ENCODE results near the gene ANTXR2. TPM values are rescaled to one million over a fixed set of nuclear protein-coding genes. Genes with fewer than 3 reads are reported as not detected.

ANTXR2 gene
- total RNA-seq, result 157 and 218 TPM in 2 replicates

DNA sequence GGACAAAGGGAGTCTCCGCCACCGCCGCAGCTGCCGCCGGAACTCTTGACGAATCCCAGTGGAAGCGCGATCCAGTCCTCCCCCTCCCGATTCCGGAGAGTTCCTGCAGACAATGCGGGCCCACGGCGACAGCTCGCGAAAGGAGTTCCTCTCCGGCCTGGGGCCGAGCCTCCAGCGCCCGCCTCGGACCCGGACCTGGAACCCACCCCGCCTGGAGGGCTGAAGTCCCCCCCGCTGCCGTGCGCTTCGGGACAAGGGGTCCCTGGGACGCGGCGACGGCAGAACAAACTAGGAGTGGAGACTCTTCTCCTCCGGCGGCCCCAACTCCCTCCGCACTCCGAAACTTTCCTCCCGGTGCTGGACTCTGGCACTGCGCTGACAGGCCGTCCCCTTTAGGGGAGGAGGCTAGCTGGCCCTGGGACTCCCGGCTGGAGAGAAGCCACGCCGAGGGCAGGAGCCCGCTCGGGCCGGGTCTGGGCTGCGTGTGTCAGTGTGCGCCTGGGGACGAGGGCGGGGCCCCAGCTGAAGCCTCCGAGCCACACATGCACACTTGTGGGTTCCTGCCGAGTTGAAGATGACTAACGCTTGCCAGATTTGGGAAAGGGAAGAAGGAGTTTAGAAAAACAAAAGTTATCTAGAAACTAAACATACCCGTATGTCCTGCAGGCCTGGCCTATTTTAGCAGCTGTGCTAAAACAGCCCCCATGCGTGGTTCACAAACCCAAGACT is at the start of gene ANTXR2:
Gene ANTXR2 (minus strand): TSS at position 486 of the 729 bp plus-strand sequence. CDS start 669 bp downstream, outside the sequence.

Other genes with a start within 250 kb of the ANTXR2 start
- gene PRDM8, start 124.3 kb upstream of the ANTXR2 start, total RNA-seq, result 5.4 and 8.8 TPM in 2 replicates
- gene FGF5, start 193.4 kb upstream of the ANTXR2 start, total RNA-seq, result 11.0 and 23.8 TPM in 2 replicates

All from regular cardiac myocyte (primary cell).